ENCODE data around the gene RABL3. TPM values are rescaled to one million over a fixed set of nuclear protein-coding genes. Genes with fewer than 3 reads are reported as not detected.
"Not testable (repeated sequence)": the region's sequence is repeated elsewhere in the genome, so short reads cannot be mapped to it uniquely, and the experiment has no call there.

Gene RABL3
- polyA plus RNA-seq, 5 donors, result 21.2 to 31.3 (median 26.9) TPM

DNA sequence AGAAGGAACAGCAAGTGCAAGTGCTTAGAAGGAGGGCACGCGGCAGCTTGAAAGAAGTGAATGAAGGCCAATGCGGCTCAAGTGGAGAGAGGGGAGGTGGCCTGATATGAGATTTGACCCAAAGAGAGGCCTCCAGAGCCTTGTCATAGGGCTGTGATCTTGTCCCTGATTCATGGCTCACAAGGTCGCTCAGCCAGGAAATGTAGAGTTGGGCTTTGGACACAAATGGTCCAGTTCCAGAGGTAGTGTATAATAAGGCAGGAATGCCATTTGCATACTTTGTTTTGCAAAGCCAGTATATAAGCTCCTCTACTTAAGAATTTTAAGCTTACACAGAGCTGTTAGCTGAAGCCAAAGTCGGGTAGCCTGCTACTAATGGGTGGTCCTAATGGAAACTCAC is 94.0 kb downstream of the RABL3 start:
- no peak for DNase-seq

DNA sequence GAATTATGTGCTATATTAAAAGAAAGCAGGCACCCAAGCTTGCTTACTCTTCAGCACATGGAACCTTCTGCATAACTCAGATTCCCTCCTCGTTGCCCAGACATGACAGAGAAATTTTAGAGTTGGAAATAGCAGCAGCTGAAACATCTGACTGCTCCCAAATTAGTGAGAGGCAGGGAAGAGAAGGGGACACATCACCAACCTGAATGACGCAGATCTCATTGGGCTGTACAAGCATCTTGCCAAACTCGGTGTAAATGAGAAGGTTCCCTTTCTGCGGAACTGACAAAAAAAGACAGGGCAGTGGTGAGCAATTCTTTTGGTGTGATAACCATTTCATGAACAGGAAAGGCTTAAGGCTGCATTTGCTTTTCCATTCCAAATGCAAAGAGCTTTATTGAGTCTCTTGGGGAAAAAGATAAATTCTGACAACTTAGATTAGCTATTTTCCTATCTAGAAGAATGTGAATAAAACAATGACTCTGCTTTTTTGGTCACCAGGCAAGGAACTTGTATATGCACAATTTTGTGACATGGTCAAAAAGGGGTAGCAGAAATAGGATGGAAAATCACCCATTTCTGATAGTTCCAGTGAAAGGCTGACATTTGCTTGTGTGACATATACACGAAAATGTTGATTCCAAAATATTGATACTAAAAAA is 95.4 kb downstream of the RABL3 start:
- DNase-seq, result no peak

DNA sequence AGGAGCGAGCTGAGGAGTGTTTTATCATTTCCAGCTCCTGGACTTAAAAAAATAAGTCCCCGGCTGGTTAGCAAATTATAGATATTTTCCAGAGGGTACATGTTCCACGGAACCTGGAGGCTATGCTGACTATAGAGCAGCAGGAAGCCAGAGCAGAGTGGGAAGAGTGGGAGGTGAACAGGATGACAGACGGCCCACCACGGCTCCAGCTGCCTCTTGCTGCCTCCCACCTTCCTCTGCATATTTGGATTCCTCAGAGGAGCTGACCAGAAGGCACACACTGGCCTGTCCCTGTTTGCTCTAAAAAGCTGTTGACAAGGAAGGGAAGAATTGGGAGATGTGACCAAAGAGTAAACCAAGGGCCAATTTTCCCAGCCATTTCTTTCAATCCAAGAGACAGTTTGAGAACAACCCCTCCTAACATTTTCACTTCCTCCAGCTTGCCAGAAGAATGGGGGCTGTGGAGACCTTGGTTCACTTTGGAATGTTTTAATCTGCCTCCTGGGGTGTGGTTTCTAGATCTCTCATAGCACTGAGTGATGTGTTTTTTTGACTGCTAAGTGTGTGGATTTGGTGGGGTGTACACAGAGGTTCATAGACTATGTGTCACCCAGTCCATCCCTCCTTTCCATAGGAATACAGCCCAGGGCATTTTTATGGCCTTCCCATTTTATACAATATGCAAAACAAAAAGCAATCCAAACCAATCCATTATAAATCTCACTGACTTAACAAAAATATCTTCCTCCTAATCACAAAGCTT is 97.1 kb downstream of the RABL3 start:
- no peak for DNase-seq

DNA sequence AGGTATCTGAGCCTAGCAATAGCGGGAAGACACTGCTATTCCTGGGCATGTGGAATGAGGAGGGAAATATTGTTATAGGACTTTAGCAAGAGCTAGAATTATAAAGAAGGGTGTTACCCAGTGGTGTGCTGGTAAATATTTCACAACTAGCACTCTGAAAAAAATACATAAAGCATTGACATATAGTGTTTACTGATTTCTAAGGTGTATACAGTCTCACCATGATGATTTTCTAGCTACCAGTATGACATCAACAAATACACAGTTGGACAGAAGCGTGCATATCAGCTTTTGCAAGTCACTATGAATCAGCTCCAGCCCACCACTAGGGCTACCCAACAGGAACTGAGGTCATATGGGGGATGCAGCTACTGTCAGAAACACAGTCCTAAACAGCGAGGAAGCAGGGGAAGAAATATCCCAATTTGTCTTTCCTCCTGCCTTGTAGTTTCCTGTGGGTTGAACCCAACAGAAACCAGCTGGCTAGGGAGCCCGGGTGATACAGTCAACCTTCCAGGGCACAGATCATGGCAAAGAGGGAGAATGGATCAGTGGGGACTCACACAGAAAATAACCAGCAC is 99.9 kb downstream of the RABL3 start:
- no peak for DNase-seq

DNA sequence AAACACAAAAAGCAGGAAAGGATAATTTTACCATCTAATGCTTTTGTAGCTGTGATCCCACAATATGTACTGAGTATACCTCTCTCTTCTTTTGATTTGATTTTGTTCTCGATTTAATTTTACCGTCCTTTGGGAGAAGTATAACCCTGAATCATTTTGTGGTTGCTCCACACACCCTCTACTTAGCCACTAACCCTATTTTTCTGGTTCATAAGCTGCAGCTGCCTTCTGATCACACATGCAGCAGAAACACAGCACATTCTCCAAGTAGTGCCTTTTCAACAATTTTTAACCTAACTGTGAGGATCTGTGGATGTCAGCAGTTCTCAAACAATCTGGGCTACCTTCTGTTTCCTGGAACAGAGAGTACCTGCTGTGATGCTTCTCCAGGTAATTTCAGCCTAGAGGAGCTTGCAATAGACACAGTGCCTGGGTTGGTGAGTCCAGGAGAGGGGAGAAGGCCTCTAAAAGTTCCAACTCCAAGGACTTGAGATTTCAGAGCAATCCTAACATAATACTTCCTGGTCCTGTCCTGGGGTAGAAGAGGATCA is 100.5 kb downstream of the RABL3 start:
- DNase-seq, result no peak

DNA sequence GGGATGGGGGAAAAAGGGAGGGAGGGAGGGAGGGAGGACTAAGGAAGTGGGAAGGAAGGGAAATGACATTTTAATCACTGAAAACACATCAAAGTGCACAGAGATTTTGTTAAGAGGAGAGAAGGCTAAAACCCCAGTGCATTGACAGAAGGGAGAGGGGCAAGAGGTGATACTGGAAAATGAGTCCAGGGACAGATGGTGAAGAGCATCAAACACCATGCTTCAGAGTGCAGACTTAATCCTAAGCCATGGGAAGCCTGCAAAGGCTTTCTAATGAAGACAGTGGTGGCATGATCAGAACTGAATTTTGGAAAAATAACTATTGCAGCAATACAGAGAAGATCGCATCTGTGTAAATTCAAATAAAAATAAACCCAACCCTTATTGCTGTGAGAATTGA is 102.1 kb downstream of the RABL3 start:
- no peak for DNase-seq

DNA sequence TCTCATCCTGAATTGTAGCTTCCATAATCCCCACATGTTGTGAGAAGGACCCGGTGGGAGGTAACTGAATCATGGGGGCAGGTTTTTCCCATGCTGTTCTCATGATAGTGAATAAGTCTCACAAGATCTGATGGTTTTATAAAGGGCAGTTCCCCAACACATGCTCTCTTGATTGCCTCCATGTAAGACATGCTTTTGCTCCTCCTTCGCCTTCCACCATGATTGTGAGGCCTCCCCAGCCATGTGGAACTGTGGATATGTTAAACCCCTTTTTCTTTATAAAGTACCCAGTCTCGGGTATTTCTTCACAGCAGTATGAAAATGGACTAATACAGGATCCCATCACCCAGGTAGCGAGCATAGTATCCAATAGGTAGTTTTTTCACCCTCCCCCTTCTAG is 103.5 kb downstream of the RABL3 start:
- DNase-seq, result not testable (repeated sequence)

DNA sequence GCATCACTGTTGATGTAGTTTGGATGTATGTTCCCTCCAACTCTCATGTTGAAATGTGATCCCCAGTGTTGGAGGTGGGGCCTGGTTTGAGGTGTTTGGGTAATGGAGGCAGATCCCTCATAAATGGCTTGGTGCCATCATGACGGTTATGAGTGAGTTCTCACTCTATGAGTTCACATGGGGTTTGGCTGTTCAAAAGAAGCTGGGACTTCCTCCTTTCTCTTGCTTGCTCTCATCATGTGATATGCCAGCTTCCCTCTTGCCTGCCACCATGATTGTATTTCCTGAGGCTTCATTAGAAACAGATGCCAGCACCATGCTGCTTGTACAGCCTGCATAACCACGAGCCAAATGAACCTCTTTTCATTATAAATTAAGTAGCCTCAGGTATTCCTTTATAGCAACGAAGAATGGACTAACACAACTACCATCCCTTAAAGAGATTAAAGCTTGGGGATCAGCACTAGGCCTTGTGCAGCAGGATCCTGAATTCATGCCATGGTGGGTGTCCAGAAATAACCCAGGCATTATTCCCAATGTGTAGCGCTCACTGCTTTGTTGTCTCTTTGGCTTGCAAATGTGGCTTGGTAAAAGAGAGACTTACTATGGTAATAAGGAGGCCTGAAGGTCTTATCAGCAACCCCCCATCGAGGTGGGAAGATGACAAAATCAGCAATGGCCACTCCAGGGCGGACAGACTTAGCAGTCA is 104.3 kb downstream of the RABL3 start:
- DNase-seq, result no peak

DNA sequence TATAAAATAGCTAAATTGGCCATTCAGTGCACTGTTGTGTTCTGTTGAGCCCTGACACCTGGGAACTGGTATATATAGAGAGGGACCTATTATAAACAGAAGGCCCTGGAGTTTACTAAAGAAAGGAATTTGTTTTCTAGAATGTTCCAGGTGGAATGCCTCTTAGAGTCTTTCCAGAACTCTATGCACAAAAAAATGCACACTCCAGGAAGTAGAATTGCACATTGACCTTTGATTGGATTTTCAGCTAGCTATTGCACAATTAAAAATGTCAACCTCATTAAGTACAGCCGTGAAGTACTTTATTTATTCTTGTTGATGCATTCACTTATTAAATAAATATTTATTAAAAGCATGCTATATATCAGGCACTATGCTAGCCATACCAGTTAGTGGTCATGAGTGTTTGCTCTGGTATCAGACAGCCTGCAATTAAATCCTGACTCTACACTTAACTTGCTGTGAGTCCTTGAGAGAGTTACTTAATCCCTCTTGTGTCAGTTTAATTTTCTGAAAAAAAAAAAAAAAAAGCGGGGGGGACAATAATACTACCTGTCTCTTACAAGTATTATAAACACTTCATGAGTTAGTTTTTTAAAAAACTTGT is 105.4 kb downstream of the RABL3 start:
- DNase-seq, result no peak

Other genes with a start within 250 kb of the RABL3 start
- gene NDUFB4, start 146.2 kb downstream of the RABL3 start, polyA plus RNA-seq (ENCODE audit: insufficient read depth in 1 of 5, insufficient read length in 5 of 5, low replicate concordance in 1 of 5), result 100 to 1,000 TPM; 149 to 183 (median 158) TPM
- 1 to 10 TPM in 1 of 5 donors, under 1 TPM in 4; 0.45 to 1.0 (median 0.78) TPM for gene HGD, start 60.3 kb downstream of the RABL3 start, polyA plus RNA-seq (ENCODE audit: insufficient read depth in 1 of 5, insufficient read length in 5 of 5, low replicate concordance in 1 of 5)
- gene GTF2E1, start 228 bp upstream of the RABL3 start, polyA plus RNA-seq (ENCODE audit: insufficient read depth in 1 of 5, insufficient read length in 5 of 5, low replicate concordance in 1 of 5), result 10 to 100 TPM; 11.7 to 14.6 (median 13.2) TPM
- under 1 TPM; 0.10 to 0.37 (median 0.13) TPM for gene STXBP5L, start 165.7 kb upstream of the RABL3 start, polyA plus RNA-seq (ENCODE audit: insufficient read depth in 1 of 5, insufficient read length in 5 of 5, low replicate concordance in 1 of 5)